IMR-90 (cell line): ENCODE data around the gene FAM110D. TPM values are rescaled to one million over a fixed set of nuclear protein-coding genes. Genes with fewer than 3 reads are reported as not detected.

Source experiments
- ATAC-seq: fragments of 200-7000 bp; cut with Tn5 transposase; 2 replicates; pipeline ENCODE4 v1.9.1; 2020; ENCODE audit warnings: low read depth, mild to moderate bottlenecking, moderate library complexity
- BruUV-seq: library from RNA; stranded (reverse); fragments of 400-500 nt; replicated peaks from 2 replicates; lab custom pipeline; 2021; lab: Mats Ljungman, UMichigan
- CTCF ChIA-PET: fragments of 300-600 bp; formaldehyde crosslinking; extraction: SDS; loops from one replicate; lab custom pipeline; 2021; ENCODE audit warnings: antibody characterized with exemption; lab: Yijun Ruan, JAX
- POLR2A ChIA-PET: fragments of 300-600 bp; sonication (Branson Sonifier 250); formaldehyde crosslinking; loops from one replicate; lab custom pipeline; 2022; ENCODE audit warnings: antibody characterized with exemption; ENCODE audit not compliant: unreplicated experiment; lab: Charles Lee
- DNase-seq: peaks from one replicate; pipeline ENCODE4 v3.0.0; 2013
- H2AFZ ChIP-seq: replicated peaks from 2 replicates; pipeline ENCODE3; 2013; ENCODE audit warnings: low read length, mild to moderate bottlenecking; ENCODE audit not compliant: poor library complexity
- H2AK5ac ChIP-seq: 2 replicates; pipeline ENCODE4 v1.6.1; 2013; ENCODE audit warnings: low read depth, low read length, inconsistent platforms
- H2AK9ac ChIP-seq: replicated peaks from 2 replicates; pipeline ENCODE3; 2013; ENCODE audit warnings: mild to moderate bottlenecking, low read depth, low read length, moderate library complexity; ENCODE audit not compliant: poor library complexity
- H2BK120ac ChIP-seq: 2 replicates; pipeline ENCODE4 v1.6.1; 2013; ENCODE audit warnings: low read depth, low read length, inconsistent platforms
- H2BK15ac ChIP-seq: 3 replicates; pipeline ENCODE4 v1.6.1; 2013; ENCODE audit warnings: low read depth, low read length, inconsistent platforms
- H2BK20ac ChIP-seq: 2 replicates; pipeline ENCODE4 v1.6.1; 2013; ENCODE audit warnings: low read depth, mild to moderate bottlenecking, inconsistent platforms, low read length, moderate library complexity
- H2BK5ac ChIP-seq: 2 replicates; pipeline ENCODE4 v1.6.1; 2013; ENCODE audit warnings: mild to moderate bottlenecking, low read depth, low read length, inconsistent platforms; ENCODE audit not compliant: poor library complexity, severe bottlenecking
- H3K14ac ChIP-seq: replicated peaks from 2 replicates; pipeline ENCODE4 v1.6.1; 2013; ENCODE audit warnings: low read depth, low read length, inconsistent platforms
- H3K18ac ChIP-seq: 2 replicates; pipeline ENCODE4 v1.6.1; 2013; ENCODE audit warnings: low read depth, low read length, control low read depth
- H3K23ac ChIP-seq: 2 replicates; pipeline ENCODE4 v1.6.1; 2013; ENCODE audit warnings: low read depth, low read length, inconsistent platforms
- H3K27ac ChIP-seq: 2 replicates; pipeline ENCODE4 v1.5.1; 2013; ENCODE audit warnings: mild to moderate bottlenecking, control low read depth, low read length; ENCODE audit not compliant: insufficient read depth
- H3K27me3 ChIP-seq: 2 replicates; pipeline ENCODE4 v1.6.1; 2013; ENCODE audit warnings: low read length; ENCODE audit not compliant: control insufficient read depth, insufficient read depth
- H3K36me3 ChIP-seq: 2 replicates; pipeline ENCODE4 v1.6.1; 2013; ENCODE audit warnings: low read length, mixed read lengths; ENCODE audit not compliant: control insufficient read depth, insufficient read depth
- H3K4ac ChIP-seq: 2 replicates; pipeline ENCODE4 v1.6.1; 2013; ENCODE audit warnings: low read depth, low read length, inconsistent platforms
- H3K4me1 ChIP-seq: 2 replicates; pipeline ENCODE4 v1.6.1; 2013; ENCODE audit warnings: low read length, mixed read lengths; ENCODE audit not compliant: control insufficient read depth, insufficient read depth
- H3K4me2 ChIP-seq: 2 replicates; pipeline ENCODE4 v1.6.1; 2013; ENCODE audit warnings: low read depth, mild to moderate bottlenecking, control low read depth, low read length, moderate library complexity
- H3K4me3 ChIP-seq: 2 replicates; pipeline ENCODE4 v1.5.1; 2013; ENCODE audit warnings: low read depth, mild to moderate bottlenecking, control low read depth, low read length, moderate library complexity; ENCODE audit not compliant: insufficient read depth
- H3K56ac ChIP-seq: 2 replicates; pipeline ENCODE4 v1.6.1; 2013; ENCODE audit warnings: low read length, inconsistent platforms; ENCODE audit not compliant: insufficient read depth; ENCODE audit errors: extremely low read depth
- H3K79me1 ChIP-seq, 2 experiments: 2 replicates each; pipeline ENCODE4 v1.6.1; 2013; ENCODE audit warnings: low read length in 2 of 2, inconsistent platforms in 1 of 2, low read depth in 1 of 2
- H3K9ac ChIP-seq: 2 replicates; pipeline ENCODE4 v1.6.1; 2013; ENCODE audit warnings: low read depth, low read length, control low read depth
- H3K9me1 ChIP-seq: 2 replicates; pipeline ENCODE4 v1.6.1; 2013; ENCODE audit warnings: low read length, inconsistent platforms; ENCODE audit not compliant: insufficient read depth
- H3K9me3 ChIP-seq: 2 replicates; pipeline ENCODE4 v1.6.1; 2013; ENCODE audit warnings: low read length; ENCODE audit not compliant: control insufficient read depth, insufficient read depth
- H4K20me1 ChIP-seq: 2 replicates; pipeline ENCODE4 v1.6.1; 2013; ENCODE audit warnings: low read length, inconsistent platforms; ENCODE audit not compliant: insufficient read depth
- H4K5ac ChIP-seq: 2 replicates; pipeline ENCODE4 v1.6.1; 2013; ENCODE audit warnings: mild to moderate bottlenecking, low read depth, low read length, control low read depth
- H4K8ac ChIP-seq, 2 experiments: 2 replicates each; pipeline ENCODE4 v1.6.1; 2013; ENCODE audit warnings: low read depth in 2 of 2, low read length in 2 of 2, control low read depth in 1 of 2, inconsistent platforms in 1 of 2
- H4K91ac ChIP-seq: 2 replicates; pipeline ENCODE4 v1.6.1; 2013; ENCODE audit warnings: low read depth, low read length, inconsistent platforms; ENCODE audit not compliant: insufficient read depth
- BHLHE40 ChIP-seq: fragments of 150-350 bp; IDR thresholded peaks from 2 replicates; pipeline ENCODE4 v1.6.1; 2016; ENCODE audit warnings: mild to moderate bottlenecking, low read depth, low read length
- CEBPB ChIP-seq: IDR thresholded peaks from 2 replicates; pipeline ENCODE4 v1.6.1; 2012; ENCODE audit warnings: low read depth, low read length, improper control_type of control experiment
- CHD1 ChIP-seq: IDR thresholded peaks from 2 replicates; pipeline ENCODE4 v1.6.1; 2012; ENCODE audit warnings: low read depth, low read length, improper control_type of control experiment
- ELK1 ChIP-seq: fragments of 150-350 bp; IDR thresholded peaks from 2 replicates; pipeline ENCODE4 v1.6.1; 2016; ENCODE audit warnings: low read depth, mild to moderate bottlenecking, low read length, moderate library complexity, borderline replicate concordance
- FOS ChIP-seq: fragments of 150-350 bp; IDR thresholded peaks from 2 replicates; pipeline ENCODE4 v1.6.1; 2016; ENCODE audit warnings: low read depth, low read length
- MAFK ChIP-seq: IDR thresholded peaks from 2 replicates; pipeline ENCODE4 v1.6.1; 2012; ENCODE audit warnings: low read depth, low read length, improper control_type of control experiment
- MAZ ChIP-seq: IDR thresholded peaks from 2 replicates; pipeline ENCODE4 v1.6.1; 2012; ENCODE audit warnings: low read depth, mild to moderate bottlenecking, low read length, improper control_type of control experiment, moderate library complexity, borderline replicate concordance
- MXI1 ChIP-seq: IDR thresholded peaks from 2 replicates; pipeline ENCODE4 v1.6.1; 2012; ENCODE audit warnings: low read depth, mild to moderate bottlenecking, low read length, moderate library complexity, borderline replicate concordance
- NFE2L2 ChIP-seq: fragments of 150-350 bp; IDR thresholded peaks from 2 replicates; pipeline ENCODE4 v1.6.1; 2016; ENCODE audit warnings: low read depth, mild to moderate bottlenecking, low read length
- POLR2A ChIP-seq: IDR thresholded peaks from 2 replicates; pipeline ENCODE4 v1.6.1; 2012; ENCODE audit warnings: mild to moderate bottlenecking, low read depth, low read length
- RAD21 ChIP-seq: IDR thresholded peaks from 2 replicates; pipeline ENCODE4 v1.6.1; 2012; ENCODE audit warnings: low read length, improper control_type of control experiment
- RCOR1 ChIP-seq: IDR thresholded peaks from 2 replicates; pipeline ENCODE4 v1.6.1; 2012; ENCODE audit warnings: mild to moderate bottlenecking, low read length, improper control_type of control experiment; ENCODE audit not compliant: insufficient replicate concordance
- RFX5 ChIP-seq: IDR thresholded peaks from 2 replicates; pipeline ENCODE4 v1.8.0; 2012; ENCODE audit warnings: low read depth, mild to moderate bottlenecking, low read length, moderate library complexity
- SMC3 ChIP-seq: fragments of 150-350 bp; IDR thresholded peaks from 2 replicates; pipeline ENCODE4 v1.6.1; 2016; ENCODE audit warnings: low read depth, mild to moderate bottlenecking, antibody characterized with exemption, low read length, moderate library complexity
- USF2 ChIP-seq: fragments of 150-350 bp; IDR thresholded peaks from 2 replicates; pipeline ENCODE4 v1.6.1; 2017; ENCODE audit warnings: mild to moderate bottlenecking, antibody characterized with exemption, low read length, low read depth
- WGBS, 2 experiments: methylation state at CpG; one replicate each; pipeline versions ENCODE4 v1.1.5 to v1.1.7; 2013; ENCODE audit warnings: missing lambda C conversion rate in 2 of 2; ENCODE audit not compliant: insufficient read length in 1 of 2; ENCODE audit errors: extremely low coverage in 2 of 2; 5-methylcytosine and 5-hydroxymethylcytosine counted together
- dilution Hi-C: fragments of 300-500 bp; cut with HindIII; formaldehyde crosslinking; loops from one replicate; pipeline ENCODE4 v1.14.3; 2018; ENCODE audit warnings: low sequenced_read_pairs; ENCODE audit not compliant: unreplicated experiment
- in situ Hi-C: fragments of 300-500 bp; cut with MboI; formaldehyde crosslinking; loops from 3 replicates; pipeline ENCODE4 v1.14.3; 2019; ENCODE audit warnings: low sequenced_read_pairs, inconsistent platforms, mixed read lengths
- intact Hi-C: fragments of 100-400 bp; cut with micrococcal nuclease; formaldehyde crosslinking; loops from 2 replicates; pipeline ENCODE4 v1.10.0; 2022
- polyA plus RNA-seq, 3 experiments: library from polyadenylated mRNA; depleted of rRNA; stranded (reverse); fragments of >200 nt; gene quantifications; 2 replicates each; pipeline ENCODE4 v1.2.3, GENCODE V29; 2012; ENCODE audit warnings: low replicate concordance in 1 of 3
- total RNA-seq: library from RNA; depleted of rRNA; stranded (reverse); fragments of >200 nt; gene quantifications from 2 replicates; pipeline ENCODE4 v1.2.3, GENCODE V29; 2012

FAM110D gene
- total and polyA plus RNA-seq, 2 of the 4 experiments (the other 2 are of a cell fraction), result not detected

GRCh38 chr1:26114165-26114927, 44.5 kb upstream of the FAM110D start:
- H3K9ac ChIP-seq, result no peak overlapping the region
- H3K36me3 ChIP-seq, result peaks cover 6% of the 10 kb centered on the region
- H2AK5ac ChIP-seq, result no peak overlapping the region
- no peak overlapping the region for H3K4me3 ChIP-seq
- no peaks in the 10 kb centered on the region for H3K27me3 ChIP-seq
- H2AFZ ChIP-seq, result no peak overlapping the region
- H2BK20ac ChIP-seq, result no peak overlapping the region
- ChIA-PET POLR2A (interaction anchor here (0.5 kb wide), 1 partner anchor 263 kb away, joined by 9 read pairs; no protein-coding TSS in a partner anchor), CTCF (no interaction called here)
- peaks cover 3% of the 10 kb centered on the region; the same call in 1 of the 2 replicates for H3K9me1 ChIP-seq
- H4K5ac ChIP-seq, result no peak overlapping the region
- DNase-seq (no peak), ATAC-seq (no peak)
- no peaks in the 10 kb centered on the region for H3K4me1 ChIP-seq
- no peaks in the 10 kb centered on the region for H3K9me3 ChIP-seq
- in situ Hi-C loops (no loop called here), dilution Hi-C loops (no loop called here), intact Hi-C loops (no loop called here)
- H4K8ac ChIP-seq, result no peak overlapping the region
- H2BK15ac ChIP-seq, result no peak overlapping the region
- H2BK120ac ChIP-seq, result no peak overlapping the region
- no peak overlapping the region for H3K27ac ChIP-seq
- H2BK5ac ChIP-seq, result no peak overlapping the region
- H4K91ac ChIP-seq, result no peak overlapping the region
- no peak overlapping the region for H3K4me2 ChIP-seq
- no peak overlapping the region for H3K56ac ChIP-seq
- no peak overlapping the region for H2AK9ac ChIP-seq
- H3K18ac ChIP-seq, result no peak overlapping the region
- no TSS peak for BruUV-seq
- no peaks in the 10 kb centered on the region for H4K20me1 ChIP-seq
- H3K79me1 ChIP-seq, result peaks cover 16 to 29% of the 10 kb centered on the region in 2 experiments
- no peak overlapping the region for H3K4ac ChIP-seq
- no peak overlapping the region for H3K23ac ChIP-seq
- H3K14ac ChIP-seq, result no peak overlapping the region
- 97% methylated on average over 8 of the region's 12 CpGs; no CpG with 5 or more reads in 1 of the 2 experiments for WGBS, 2 experiments
- TF ChIP-seq BHLHE40 (no peak), ELK1 (no peak), MXI1 (no peak), NFE2L2 (no peak), MAZ (no peak), USF2 (no peak), CEBPB (no peak), RAD21 (no peak), POLR2A (no peak), SMC3 (no peak), RFX5 (no peak), FOS (no peak), RCOR1 (no peak), MAFK (no peak), CHD1 (no peak)
